Mucosa of descending colon (tissue), 3 donors: ENCODE measurements around the gene MAST4. TPM values are rescaled to one million over a fixed set of nuclear protein-coding genes. Genes with fewer than 3 reads are reported as not detected.

ENCODE experiments used
- ATAC-seq: fragments of 200-7000 bp; cut with Tn5 transposase; one replicate; pipeline ENCODE4 v1.9.1; 2020; ENCODE audit warnings: mild to moderate bottlenecking, moderate library complexity
- DNase-seq, 3 donors: peaks; one replicate each; pipeline ENCODE4 v3.0.0-alpha.2; 2020
- H3K36me3 ChIP-seq: fragments of 200-600 bp; one replicate; pipeline ENCODE4 v1.8.0; 2021; ENCODE audit warnings: low read depth, mild to moderate bottlenecking
- H3K4me1 ChIP-seq: fragments of 200-600 bp; one replicate; pipeline ENCODE4 v1.8.0; 2021; ENCODE audit warnings: low read depth, mild to moderate bottlenecking
- H3K4me3 ChIP-seq: fragments of 200-600 bp; one replicate; pipeline ENCODE4 v1.8.0; 2021; ENCODE audit warnings: mild to moderate bottlenecking
- H3K9me3 ChIP-seq: fragments of 200-600 bp; one replicate; pipeline ENCODE4 v1.8.0; 2021; ENCODE audit warnings: mild to moderate bottlenecking
- intact Hi-C, 2 donors: fragments of 100-400 bp; cut with DNase I in 1 of 2; cut with micrococcal nuclease in 1 of 2; formaldehyde crosslinking; loops; one replicate each; pipeline versions ENCODE4 v1.11.0 to v1.11.1; 2022; cut with DNase I, micrococcal nuclease
- total RNA-seq, 3 donors: library from RNA; stranded (reverse); fragmentation: NEBNext Ultra II Directional in 2 of 3; extraction: Animal tissue kit (Norgen Biotek cat#: 25700) in 2 of 3; gene quantifications; one replicate each; pipeline versions ENCODE4 v1.2.1 to v1.2.4, GENCODE V29; 2021 to 2023
- TF ChIP-seq, protein P1 (sequence below): fragments of 200-600 bp; IDR thresholded peaks from one replicate; pipeline ENCODE4 v1.8.0; 2022; ENCODE audit warnings: antibody characterized with exemption, mild to moderate bottlenecking
- donor health status: DM: no; HTN: no; CAD: no; lungs with moderate emphysema.
- donor health status: DM: no; HTN: no; CAD: no.
- donor health status: DM: no; HTN: yes; CAD: no.

MAST4 gene
- total RNA-seq, 3 donors from 2014 or later: 16.2 to 34.0 (median 22.5) TPM

DNA sequence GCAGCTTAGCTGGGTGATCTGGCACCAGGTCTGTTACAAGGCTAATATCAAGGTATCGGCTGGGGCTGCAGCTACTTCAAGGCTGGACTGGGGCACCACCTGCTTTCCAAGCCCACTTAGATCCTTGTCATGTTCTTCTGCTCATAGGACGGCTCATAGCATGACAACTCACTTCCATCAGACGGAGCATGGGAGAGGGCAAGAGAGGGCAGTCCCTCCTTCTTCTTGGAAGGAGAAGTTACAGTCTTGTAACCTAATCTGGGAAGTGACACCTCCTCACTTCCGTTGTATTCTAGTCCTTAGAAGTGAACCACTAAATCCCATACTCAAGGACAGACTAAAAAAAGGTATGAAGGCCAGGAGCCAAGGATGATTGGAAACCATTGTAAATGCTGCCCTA is 258.2 kb downstream of the MAST4 start:
- ATAC-seq: no peak
- TF ChIP-seq, protein P1, sequence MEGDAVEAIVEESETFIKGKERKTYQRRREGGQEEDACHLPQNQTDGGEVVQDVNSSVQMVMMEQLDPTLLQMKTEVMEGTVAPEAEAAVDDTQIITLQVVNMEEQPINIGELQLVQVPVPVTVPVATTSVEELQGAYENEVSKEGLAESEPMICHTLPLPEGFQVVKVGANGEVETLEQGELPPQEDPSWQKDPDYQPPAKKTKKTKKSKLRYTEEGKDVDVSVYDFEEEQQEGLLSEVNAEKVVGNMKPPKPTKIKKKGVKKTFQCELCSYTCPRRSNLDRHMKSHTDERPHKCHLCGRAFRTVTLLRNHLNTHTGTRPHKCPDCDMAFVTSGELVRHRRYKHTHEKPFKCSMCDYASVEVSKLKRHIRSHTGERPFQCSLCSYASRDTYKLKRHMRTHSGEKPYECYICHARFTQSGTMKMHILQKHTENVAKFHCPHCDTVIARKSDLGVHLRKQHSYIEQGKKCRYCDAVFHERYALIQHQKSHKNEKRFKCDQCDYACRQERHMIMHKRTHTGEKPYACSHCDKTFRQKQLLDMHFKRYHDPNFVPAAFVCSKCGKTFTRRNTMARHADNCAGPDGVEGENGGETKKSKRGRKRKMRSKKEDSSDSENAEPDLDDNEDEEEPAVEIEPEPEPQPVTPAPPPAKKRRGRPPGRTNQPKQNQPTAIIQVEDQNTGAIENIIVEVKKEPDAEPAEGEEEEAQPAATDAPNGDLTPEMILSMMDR: no peak
- intact Hi-C loops: no loop called here
- no peaks in the 10 kb centered on the region for H3K4me1 ChIP-seq
- no peak for DNase-seq
- no peak overlapping the region for H3K4me3 ChIP-seq
- H3K36me3 ChIP-seq: no peaks in the 10 kb centered on the region
- H3K9me3 ChIP-seq: no peaks in the 10 kb centered on the region

DNA sequence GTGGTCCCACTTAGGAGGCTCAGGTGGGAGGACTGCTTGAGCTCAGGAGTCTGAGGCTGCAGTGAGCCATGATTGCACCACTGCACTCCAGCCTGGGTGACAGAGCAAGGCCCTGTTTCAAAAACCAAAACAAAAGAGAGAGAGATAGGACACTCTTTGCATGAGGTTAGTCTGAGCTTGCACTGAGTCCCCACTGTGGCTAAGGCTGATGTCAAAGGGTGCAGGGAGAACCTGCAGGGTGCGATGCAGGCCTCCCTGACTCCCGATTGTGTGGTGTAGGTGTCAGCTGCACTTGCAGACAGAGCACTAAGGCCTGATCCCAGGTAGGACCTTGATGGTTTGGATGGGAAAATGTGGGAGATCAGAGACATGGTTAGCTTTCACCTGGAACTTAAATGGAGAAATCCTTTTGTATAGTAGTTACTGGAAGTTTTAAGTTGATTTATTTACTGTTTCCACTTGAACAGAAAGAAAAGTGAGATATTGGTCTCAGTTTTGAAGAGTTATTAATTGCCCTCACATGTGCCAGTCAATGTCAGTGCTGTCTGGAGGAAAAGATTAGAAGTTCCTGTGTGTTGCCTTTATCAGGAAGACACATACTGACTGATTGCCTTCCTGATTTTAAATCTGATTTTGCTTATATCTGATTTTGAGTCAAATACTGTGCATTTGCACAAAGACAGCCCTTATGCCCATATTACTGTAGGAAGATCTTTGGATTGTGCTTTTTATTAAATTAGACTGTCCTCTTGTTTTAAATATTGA is 260.0 kb downstream of the MAST4 start:
- Histone ChIP-seq H3K9me3 (no peaks in the 10 kb centered on the region), H3K36me3 (no peaks in the 10 kb centered on the region), H3K4me1 (no peaks in the 10 kb centered on the region), H3K4me3 (no peak overlapping the region)
- intact Hi-C loops: no loop called here
- DNase-seq (no peak), ATAC-seq (no peak)
- TF ChIP-seq, protein P1: no peak

DNA sequence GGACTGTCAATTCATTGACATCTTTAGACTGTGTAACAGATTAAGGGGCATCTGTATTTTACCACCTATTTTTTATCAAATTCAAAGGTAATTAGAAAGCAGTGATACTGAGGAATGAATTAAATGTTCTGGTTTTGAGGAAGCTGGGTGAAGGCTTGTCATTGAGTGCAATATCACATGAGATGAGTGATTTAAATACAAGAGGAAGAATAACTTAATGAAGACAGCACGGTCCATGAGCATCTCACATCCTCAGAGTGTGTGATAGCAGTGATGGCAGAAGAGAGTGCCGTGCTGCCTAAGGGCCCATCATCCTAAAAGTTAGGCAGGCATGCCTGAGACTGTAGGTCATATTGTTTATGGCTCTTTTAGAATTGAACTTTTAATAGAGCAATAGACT is 263.3 kb downstream of the MAST4 start:
- DNase-seq (no peak), ATAC-seq (no peak)
- Histone ChIP-seq H3K4me3 (no peak overlapping the region), H3K9me3 (no peaks in the 10 kb centered on the region), H3K36me3 (no peaks in the 10 kb centered on the region), H3K4me1 (no peaks in the 10 kb centered on the region)
- TF ChIP-seq, protein P1: no peak
- intact Hi-C loops: no loop called here

DNA sequence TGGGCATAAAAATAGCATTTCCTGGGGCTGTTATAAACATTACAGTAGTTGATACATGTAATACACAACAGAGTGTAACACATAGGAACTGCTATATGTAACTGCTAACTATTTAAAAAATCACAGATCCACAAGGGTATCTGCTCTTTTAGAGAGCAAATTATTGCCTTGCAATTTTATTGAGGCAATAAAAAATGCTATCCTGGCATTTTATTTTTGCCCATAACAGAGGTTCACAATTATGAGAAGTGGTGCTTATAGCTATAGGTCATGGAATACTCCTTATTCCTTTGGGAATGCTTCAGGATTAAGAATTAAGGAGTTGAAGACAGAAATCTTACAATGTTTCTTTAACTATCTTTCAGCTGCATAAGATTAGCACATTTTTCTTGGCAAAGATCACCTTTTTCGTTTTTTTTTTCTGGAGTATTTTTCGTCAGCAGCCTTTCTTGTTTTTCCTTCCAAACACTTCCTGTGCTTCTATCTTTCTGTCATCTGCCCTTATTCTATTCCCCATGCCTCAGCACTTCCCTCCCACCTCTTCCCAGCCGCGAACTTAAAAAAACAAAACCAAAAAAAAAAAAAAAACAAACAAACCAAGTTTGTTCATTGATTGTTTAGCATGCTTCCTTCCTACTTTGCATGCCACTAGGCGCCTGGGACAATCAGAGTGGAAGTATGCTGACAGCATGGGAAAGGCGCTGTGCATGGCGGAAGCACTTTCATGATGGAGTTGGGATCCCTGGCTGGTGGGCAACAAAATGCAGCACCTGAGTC is 264.2 kb downstream of the MAST4 start:
- peak in 1 of 3 donors; percentile 10 for DNase-seq
- Histone ChIP-seq H3K4me1 (no peaks in the 10 kb centered on the region), H3K36me3 (no peaks in the 10 kb centered on the region), H3K4me3 (no peak overlapping the region), H3K9me3 (no peaks in the 10 kb centered on the region)
- intact Hi-C loops: no loop called here
- ATAC-seq: no peak
- TF ChIP-seq, protein P1: no peak

DNA sequence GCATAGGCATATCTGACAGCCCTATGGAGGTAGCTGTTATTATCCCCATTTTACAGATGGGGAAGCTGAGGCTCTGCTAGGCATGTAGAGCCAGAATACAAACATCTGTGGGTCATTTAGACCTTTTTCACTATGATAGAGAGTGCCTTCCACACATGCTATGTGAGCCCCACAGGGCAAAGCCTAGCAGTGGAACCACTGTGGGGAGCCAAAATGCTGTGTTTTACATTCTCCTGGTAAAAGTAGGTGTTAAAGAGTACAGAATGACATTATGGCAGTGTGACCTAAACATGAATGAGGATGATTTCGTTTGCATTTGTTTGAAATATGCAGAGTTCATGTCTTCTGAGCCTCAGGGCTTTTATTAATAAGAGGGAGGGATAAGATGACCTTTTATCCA is 265.2 kb downstream of the MAST4 start:
- intact Hi-C loops: no loop called here
- no peak overlapping the region for H3K4me3 ChIP-seq
- TF ChIP-seq, protein P1: no peak
- ATAC-seq (no peak), DNase-seq (no peak)
- H3K4me1 ChIP-seq: no peaks in the 10 kb centered on the region
- H3K9me3 ChIP-seq: no peaks in the 10 kb centered on the region
- no peaks in the 10 kb centered on the region for H3K36me3 ChIP-seq
